Glutamatergic neuron (in vitro differentiated cells): Measurements from ENCODE around the gene AP2A1. TPM values are rescaled to one million over a fixed set of nuclear protein-coding genes. Genes with fewer than 3 reads are reported as not detected.
"Not testable (repeated sequence)": the region's sequence is repeated elsewhere in the genome, so short reads cannot be mapped to it uniquely, and the experiment has no call there.

Experiments
- DNase-seq: peaks from one replicate; pipeline ENCODE4 v3.0.0; 2022
- H3K27ac Mint-ChIP-seq: one replicate; pipeline ENCODE4 v1.8.0; 2020; ENCODE audit warnings: mild to moderate bottlenecking, mixed read lengths, inconsistent platforms; ENCODE audit not compliant: unreplicated experiment
- H3K27me3 Mint-ChIP-seq: one replicate; pipeline ENCODE4 v1.8.0; 2020; ENCODE audit warnings: mild to moderate bottlenecking, moderate library complexity, mixed read lengths, inconsistent platforms; ENCODE audit not compliant: unreplicated experiment
- H3K36me3 Mint-ChIP-seq: one replicate; pipeline ENCODE4 v1.8.0; 2020; ENCODE audit warnings: mild to moderate bottlenecking, mixed read lengths, inconsistent platforms; ENCODE audit not compliant: unreplicated experiment
- H3K4me1 Mint-ChIP-seq: one replicate; pipeline ENCODE4 v1.8.0; 2020; ENCODE audit warnings: mild to moderate bottlenecking, low read depth, mixed read lengths, inconsistent platforms; ENCODE audit not compliant: unreplicated experiment
- H3K4me3 Mint-ChIP-seq: one replicate; pipeline ENCODE4 v1.8.0; 2020; ENCODE audit warnings: mild to moderate bottlenecking, mixed read lengths, inconsistent platforms; ENCODE audit not compliant: unreplicated experiment
- H3K9me3 Mint-ChIP-seq: one replicate; pipeline ENCODE4 v1.8.0; 2020; ENCODE audit warnings: mild to moderate bottlenecking, moderate library complexity, mixed read lengths, inconsistent platforms; ENCODE audit not compliant: unreplicated experiment
- CTCF ChIP-seq: fragments of 200-600 bp; sonication (generic); IDR thresholded peaks from one replicate; pipeline ENCODE4 v1.5.0; 2021; ENCODE audit not compliant: partially characterized antibody, unreplicated experiment
- long read RNA-seq: library from polyadenylated mRNA; unstranded; transcript quantifications from one replicate; pipeline ENCODE4 v2.0.0, GENCODE V29; 2020; ENCODE audit not compliant: unreplicated experiment
- total RNA-seq: library from RNA; stranded (reverse); fragmentation: NEBNext Ultra II Directional; extraction: Animal tissue kit (Norgen Biotek cat#: 25700); gene quantifications from one replicate; pipeline ENCODE4 v1.2.1, GENCODE V29; 2021; ENCODE audit not compliant: unreplicated experiment

Gene AP2A1
- total RNA-seq = 175 TPM
- long read RNA-seq, transcript AP2A1-201 (23 exons, 3,388 nt) = major isoform, 5 of 17 reads
- long read RNA-seq, partial matches to known transcripts = 9 of 17 reads
- long read RNA-seq, other reads (novel, unspliced or antisense) = 1 of 17 reads

- no peak for DNase-seq
- Mint-ChIP-seq H3K9me3 (peaks cover 9% of the 10 kb centered on the region), H3K27me3 (peaks cover 20% of the 10 kb centered on the region), H3K4me3 (peak within 1 kb of the TSS; percentile 94), H3K36me3 (no peaks in the 10 kb centered on the region), H3K27ac (peak within 1 kb of the TSS; percentile 99), H3K4me1 (peaks cover 14% of the 10 kb centered on the region)
- TF ChIP-seq CTCF = no peak
Measured at GRCh38 chr19:49766930-49767299, at the start of gene AP2A1. TSS of gene AP2A1 (plus strand) at chr19:49767001. CDS start at chr19:49767134, 133 bp downstream.

- no peak for DNase-seq
- H3K36me3 Mint-ChIP-seq = peaks cover 4% of the 10 kb centered on the region
- peaks cover 2% of the 10 kb centered on the region for H3K9me3 Mint-ChIP-seq
- no peak overlapping the region for H3K27ac Mint-ChIP-seq
- no peak overlapping the region for H3K4me3 Mint-ChIP-seq
- H3K4me1 Mint-ChIP-seq = no peaks in the 10 kb centered on the region
- H3K27me3 Mint-ChIP-seq = peaks cover 2% of the 10 kb centered on the region
- no peak for TF ChIP-seq CTCF
Measured at GRCh38 chr19:49718511-49718910, 48.3 kb upstream of the AP2A1 start.

GRCh38 chr19:49718991-49719390 is 47.8 kb upstream of the AP2A1 start:
- Mint-ChIP-seq H3K9me3 (peaks cover 2% of the 10 kb centered on the region), H3K36me3 (peaks cover 4% of the 10 kb centered on the region), H3K4me1 (no peaks in the 10 kb centered on the region), H3K4me3 (no peak overlapping the region), H3K27me3 (peaks cover 2% of the 10 kb centered on the region), H3K27ac (no peak overlapping the region)
- no peak for TF ChIP-seq CTCF
- no peak for DNase-seq

- H3K27ac Mint-ChIP-seq, DNase-seq, H3K36me3 Mint-ChIP-seq, H3K4me3 Mint-ChIP-seq, H3K4me1 Mint-ChIP-seq, H3K9me3 Mint-ChIP-seq, H3K27me3 Mint-ChIP-seq: not testable (repeated sequence)
Measured at GRCh38 chr19:49719420-49719819, 47.4 kb upstream of the AP2A1 start.

- H3K4me3 Mint-ChIP-seq = no peak overlapping the region
- H3K4me1 Mint-ChIP-seq = no peaks in the 10 kb centered on the region
- no peak overlapping the region for H3K27ac Mint-ChIP-seq
- H3K27me3 Mint-ChIP-seq = peaks cover 2% of the 10 kb centered on the region
- peaks cover 2% of the 10 kb centered on the region for H3K9me3 Mint-ChIP-seq
- no peak for DNase-seq
- H3K36me3 Mint-ChIP-seq = no peaks in the 10 kb centered on the region
- no peak for TF ChIP-seq CTCF
Measured at GRCh38 chr19:49727217-49728030, 39.4 kb upstream of the AP2A1 start.
